H9 (cell line): ENCODE data around the gene MAN1A2. TPM values are rescaled to one million over a fixed set of nuclear protein-coding genes. Genes with fewer than 3 reads are reported as not detected.

Source experiments
- DNase-seq: peaks from one replicate; pipeline ENCODE4 v3.0.0-alpha.2; 2017
- H2AFZ ChIP-seq: one replicate; pipeline ENCODE4 v1.6.1; 2013; ENCODE audit warnings: mild to moderate bottlenecking, low read length, control low read depth, moderate library complexity
- H2AK5ac ChIP-seq: 2 replicates; pipeline ENCODE4 v1.6.1; 2013; ENCODE audit warnings: low read length, control low read depth, mixed read lengths; ENCODE audit not compliant: insufficient read length
- H2BK120ac ChIP-seq: one replicate; pipeline ENCODE4 v1.6.1; 2013; ENCODE audit warnings: low read depth, mild to moderate bottlenecking, low read length, control low read depth, inconsistent platforms; ENCODE audit not compliant: poor library complexity, severe bottlenecking
- H2BK12ac ChIP-seq: 2 replicates; pipeline ENCODE4 v1.6.1; 2013; ENCODE audit warnings: low read length, control low read depth, mixed read lengths, low read depth; ENCODE audit not compliant: insufficient read length
- H2BK15ac ChIP-seq: 2 replicates; pipeline ENCODE4 v1.6.1; 2013; ENCODE audit warnings: low read depth, low read length, control low read depth
- H2BK20ac ChIP-seq: one replicate; pipeline ENCODE4 v1.6.1; 2013; ENCODE audit warnings: low read depth, mild to moderate bottlenecking, low read length, control low read depth, inconsistent platforms; ENCODE audit not compliant: poor library complexity, severe bottlenecking
- H2BK5ac ChIP-seq: 2 replicates; pipeline ENCODE4 v1.6.1; 2013; ENCODE audit warnings: low read length, control low read depth, mixed read lengths; ENCODE audit not compliant: insufficient read length
- H3K14ac ChIP-seq: 2 replicates; pipeline ENCODE4 v1.6.1; 2013; ENCODE audit warnings: low read length, control low read depth; ENCODE audit not compliant: insufficient read depth
- H3K18ac ChIP-seq: 2 replicates; pipeline ENCODE4 v1.6.1; 2013; ENCODE audit warnings: low read depth, mild to moderate bottlenecking, mixed read lengths, low read length, control low read depth; ENCODE audit not compliant: insufficient read length
- H3K23ac ChIP-seq: 2 replicates; pipeline ENCODE4 v1.6.1; 2013; ENCODE audit warnings: low read length, control low read depth, mixed read lengths, low read depth; ENCODE audit not compliant: insufficient read length
- H3K23me2 ChIP-seq: 2 replicates; pipeline ENCODE4 v1.6.1; 2013; ENCODE audit warnings: low read depth, mild to moderate bottlenecking, mixed read lengths, low read length, control low read depth; ENCODE audit not compliant: insufficient read length, poor library complexity, severe bottlenecking
- H3K27ac ChIP-seq: 2 replicates; pipeline ENCODE4 v1.5.1; 2013; ENCODE audit warnings: low read length, control low read depth, mixed read lengths, low read depth; ENCODE audit not compliant: insufficient read length
- H3K27me3 ChIP-seq: 2 replicates; pipeline ENCODE4 v1.6.1; 2013; ENCODE audit warnings: low read length, control low read depth, inconsistent platforms; ENCODE audit not compliant: insufficient read depth
- H3K4ac ChIP-seq: 2 replicates; pipeline ENCODE4 v1.6.1; 2013; ENCODE audit warnings: low read depth, mild to moderate bottlenecking, control low read depth, inconsistent platforms, low read length, moderate library complexity
- H3K4me1 ChIP-seq: 2 replicates; pipeline ENCODE4 v1.6.1; 2013; ENCODE audit warnings: low read length, control low read depth, inconsistent platforms; ENCODE audit not compliant: insufficient read depth
- H3K4me2 ChIP-seq: 2 replicates; pipeline ENCODE4 v1.6.1; 2013; ENCODE audit warnings: low read length, control low read depth, mixed read lengths; ENCODE audit not compliant: insufficient read length, insufficient read depth
- H3K56ac ChIP-seq: 2 replicates; pipeline ENCODE4 v1.6.1; 2013; ENCODE audit warnings: low read depth, mild to moderate bottlenecking, mixed read lengths, low read length, control low read depth; ENCODE audit not compliant: insufficient read length
- H3K79me1 ChIP-seq: 2 replicates; pipeline ENCODE4 v1.6.1; 2013; ENCODE audit warnings: low read depth, mild to moderate bottlenecking, moderate library complexity, low read length, control low read depth, inconsistent platforms; ENCODE audit not compliant: insufficient read depth, poor library complexity, severe bottlenecking
- H3K79me2 ChIP-seq: 2 replicates; pipeline ENCODE4 v1.6.1; 2013; ENCODE audit warnings: low read length, control low read depth, inconsistent platforms; ENCODE audit not compliant: insufficient read depth
- H3K9ac ChIP-seq: 2 replicates; pipeline ENCODE4 v1.6.1; 2013; ENCODE audit warnings: low read length, control low read depth, mixed read lengths; ENCODE audit not compliant: insufficient read length; ENCODE audit errors: extremely low read depth
- H3K9me3 ChIP-seq: one replicate; pipeline ENCODE4 v1.6.1; 2013; ENCODE audit warnings: low read depth, low read length, inconsistent platforms; ENCODE audit not compliant: control insufficient read depth
- H3T11ph ChIP-seq: one replicate; pipeline ENCODE4 v1.6.1; 2013; ENCODE audit warnings: mild to moderate bottlenecking, low read length, control low read depth, inconsistent platforms
- H4K20me1 ChIP-seq: one replicate; pipeline ENCODE4 v1.6.1; 2013; ENCODE audit not compliant: control insufficient read depth, insufficient read length, insufficient read depth
- H4K5ac ChIP-seq: 2 replicates; pipeline ENCODE4 v1.6.1; 2013; ENCODE audit warnings: low read depth, mild to moderate bottlenecking, mixed read lengths, low read length, control low read depth; ENCODE audit not compliant: insufficient read length
- H4K8ac ChIP-seq: replicated peaks from 2 replicates; pipeline ENCODE4 v1.6.1; 2013; ENCODE audit warnings: low read length, control low read depth, mixed read lengths, low read depth; ENCODE audit not compliant: insufficient read length
- H4K91ac ChIP-seq: 2 replicates; pipeline ENCODE4 v1.6.1; 2013; ENCODE audit warnings: low read depth, mild to moderate bottlenecking, moderate library complexity, mixed read lengths, low read length, control low read depth; ENCODE audit not compliant: insufficient read length
- H3K27ac Mint-ChIP-seq, 3 experiments: 2 replicates in 2 of 3; 3 replicates in 1 of 3; pipeline ENCODE4 v1.8.0; 2020 to 2021; ENCODE audit warnings: mixed read lengths in 3 of 3, mild to moderate bottlenecking in 1 of 3, moderate library complexity in 1 of 3
- H3K27me3 Mint-ChIP-seq: 2 replicates; pipeline ENCODE4 v1.8.0; 2021; ENCODE audit warnings: low read depth, mild to moderate bottlenecking, moderate library complexity, mixed read lengths
- H3K36me3 Mint-ChIP-seq, 3 experiments: 2 replicates in 2 of 3; 3 replicates in 1 of 3; pipeline ENCODE4 v1.8.0; 2020 to 2021; ENCODE audit warnings: low read depth in 3 of 3, mixed read lengths in 3 of 3; ENCODE audit not compliant: insufficient read depth in 1 of 3
- H3K4me1 Mint-ChIP-seq, 2 experiments: 2 replicates each; pipeline ENCODE4 v1.8.0; 2020; ENCODE audit warnings: mixed read lengths in 2 of 2
- H3K4me3 Mint-ChIP-seq, 2 experiments: 2 replicates in 1 of 2; 3 replicates in 1 of 2; pipeline ENCODE4 v1.8.0; 2020 to 2021; ENCODE audit warnings: mild to moderate bottlenecking in 2 of 2, mixed read lengths in 2 of 2, moderate library complexity in 1 of 2
- H3K9me3 Mint-ChIP-seq, 2 experiments: 2 replicates in 1 of 2; 3 replicates in 1 of 2; pipeline ENCODE4 v1.8.0; 2020; ENCODE audit warnings: mild to moderate bottlenecking in 2 of 2, mixed read lengths in 2 of 2, moderate library complexity in 1 of 2
- CTCF ChIP-seq: fragments of 200-600 bp; sonication (generic); conservative IDR thresholded peaks from 3 replicates; pipeline ENCODE4 v1.8.0; 2021; ENCODE audit warnings: antibody characterized with exemption, mild to moderate bottlenecking
- WGBS: extraction: QIAGEN DNeasy Blood & Tissue Kit; methylation state at CpG from one replicate; pipeline ENCODE4 v1.1.7; 2013; ENCODE audit warnings: missing lambda C conversion rate, low lambda C conversion rate, mixed read lengths; ENCODE audit not compliant: insufficient read length; ENCODE audit errors: extremely low coverage; 5-methylcytosine and 5-hydroxymethylcytosine counted together
- total RNA-seq: library from RNA; stranded (reverse); gene quantifications from 2 replicates; pipeline ENCODE4 v1.2.1, GENCODE V29; 2021

MAN1A2 gene
- total RNA-seq, 1 experiment from 2014 or later: 24.0 TPM

- H4K20me1 ChIP-seq: no peaks in the 10 kb centered on the region
- no peak overlapping the region for H3T11ph ChIP-seq
- no peak overlapping the region for H3K4me2 ChIP-seq
- H2AK5ac ChIP-seq: no peak overlapping the region
- H3K56ac ChIP-seq: no peak overlapping the region
- H3K79me2 ChIP-seq: no peaks in the 10 kb centered on the region
- H3K23ac ChIP-seq: no peak overlapping the region
- no peaks in the 10 kb centered on the region for H3K79me1 ChIP-seq
- no peaks in the 10 kb centered on the region; a peak in 1 of 7 replicates for H3K36me3 Mint-ChIP-seq
- H3K9ac ChIP-seq: no peak overlapping the region
- no peak overlapping the region for H4K5ac ChIP-seq
- H3K27me3 ChIP-seq: no peaks in the 10 kb centered on the region
- no CpG with 5 or more reads among the region's 1 CpG for WGBS
- H3K9me3 Mint-ChIP-seq: no peaks in the 10 kb centered on the region
- no peak overlapping the region for H2BK120ac ChIP-seq
- H2BK15ac ChIP-seq: no peak overlapping the region
- H2BK5ac ChIP-seq: no peak overlapping the region
- no peak overlapping the region for H3K4me3 Mint-ChIP-seq
- no peak overlapping the region for H3K14ac ChIP-seq
- no peak overlapping the region for H2AFZ ChIP-seq
- no peak for TF ChIP-seq CTCF
- H3K9me3 ChIP-seq: no peaks in the 10 kb centered on the region
- no peak overlapping the region for H2BK12ac ChIP-seq
- DNase-seq: no peak
- peak overlapping the region in 1 of 3 experiments; percentile 75; a peak in 2 of 7 replicates for H3K27ac Mint-ChIP-seq
- H3K27ac ChIP-seq: no peak overlapping the region
- H3K23me2 ChIP-seq: no peaks in the 10 kb centered on the region
- H3K4ac ChIP-seq: no peak overlapping the region
- peaks cover 4% of the 10 kb centered on the region; the same call in 1 of the 2 replicates for H3K4me1 ChIP-seq
- peaks cover 9 to 10% of the 10 kb centered on the region in 2 experiments for H3K4me1 Mint-ChIP-seq
- no peak overlapping the region for H4K8ac ChIP-seq
- no peak overlapping the region for H4K91ac ChIP-seq
- H3K27me3 Mint-ChIP-seq: no peaks in the 10 kb centered on the region
- no peak overlapping the region for H2BK20ac ChIP-seq
- no peak overlapping the region for H3K18ac ChIP-seq
These were observed 48.8 kb downstream of the MAN1A2 start for GRCh38 chr1:117416004-117416403.
